WERI-Rb-1 (cell line): ENCODE results near the gene TTC3.

ENCODE experiments used
- DNase-seq: peaks from one replicate; pipeline ENCODE4 v3.0.0-alpha.2; 2020
- H3K27ac ChIP-seq: fragments of 250-450 bp; sonication (Bioruptor Pico); 2 replicates; pipeline ENCODE4 v1.5.1; 2020; ENCODE audit warnings: mild to moderate bottlenecking, moderate library complexity
- H3K27me3 ChIP-seq: fragments of 250-450 bp; sonication (Bioruptor Pico); 2 replicates; pipeline ENCODE4 v1.5.1; 2021; ENCODE audit warnings: mild to moderate bottlenecking, low read depth, moderate library complexity; ENCODE audit not compliant: insufficient read depth, severe bottlenecking
- H3K36me3 ChIP-seq: fragments of 250-450 bp; sonication (Bioruptor Pico); 2 replicates; pipeline ENCODE4 v1.5.1; 2020; ENCODE audit warnings: mild to moderate bottlenecking, moderate library complexity
- H3K4me3 ChIP-seq: 2 replicates; pipeline ENCODE4 v1.5.1; 2011; ENCODE audit warnings: low read depth, mild to moderate bottlenecking, control low read depth, low read length
- H3K9me3 ChIP-seq: fragments of 250-450 bp; sonication (Bioruptor Pico); 2 replicates; pipeline ENCODE4 v1.5.1; 2021; ENCODE audit warnings: mild to moderate bottlenecking, moderate library complexity; ENCODE audit not compliant: severe bottlenecking
- CTCF ChIP-seq: IDR thresholded peaks from 2 replicates; pipeline ENCODE4 v1.5.1; 2011; ENCODE audit warnings: low read depth, mild to moderate bottlenecking, control low read depth, inconsistent platforms, low read length

Gene TTC3

GRCh38 chr21:37248298-37248697, 175.2 kb downstream of the TTC3 start:
- no peaks in the 10 kb centered on the region for H3K27me3 ChIP-seq
- H3K36me3 ChIP-seq, result peaks cover 5% of the 10 kb centered on the region
- H3K4me3 ChIP-seq, result no peak overlapping the region
- no peak for DNase-seq
- no peaks in the 10 kb centered on the region for H3K9me3 ChIP-seq
- TF ChIP-seq CTCF, result no peak
- H3K27ac ChIP-seq, result no peak overlapping the region

GRCh38 chr21:37249112-37249904, 176.3 kb downstream of the TTC3 start:
- H3K36me3 ChIP-seq, result no peaks in the 10 kb centered on the region; the same call in none of the 2 replicates
- H3K27ac ChIP-seq, result no peak overlapping the region
- no peak overlapping the region for H3K4me3 ChIP-seq
- no peaks in the 10 kb centered on the region for H3K27me3 ChIP-seq
- no peaks in the 10 kb centered on the region for H3K9me3 ChIP-seq
- no peak for TF ChIP-seq CTCF
- DNase-seq, result no peak

GRCh38 chr21:37251294-37251634, 178.2 kb downstream of the TTC3 start:
- TF ChIP-seq CTCF, result no peak
- Histone ChIP-seq H3K27ac (no peak overlapping the region), H3K9me3 (no peaks in the 10 kb centered on the region), H3K36me3 (no peaks in the 10 kb centered on the region; the same call in 1 of the 2 replicates), H3K4me3 (no peak overlapping the region), H3K27me3 (no peaks in the 10 kb centered on the region)
- no peak for DNase-seq
